ENCODE results near the gene DNAH1.

DNA sequence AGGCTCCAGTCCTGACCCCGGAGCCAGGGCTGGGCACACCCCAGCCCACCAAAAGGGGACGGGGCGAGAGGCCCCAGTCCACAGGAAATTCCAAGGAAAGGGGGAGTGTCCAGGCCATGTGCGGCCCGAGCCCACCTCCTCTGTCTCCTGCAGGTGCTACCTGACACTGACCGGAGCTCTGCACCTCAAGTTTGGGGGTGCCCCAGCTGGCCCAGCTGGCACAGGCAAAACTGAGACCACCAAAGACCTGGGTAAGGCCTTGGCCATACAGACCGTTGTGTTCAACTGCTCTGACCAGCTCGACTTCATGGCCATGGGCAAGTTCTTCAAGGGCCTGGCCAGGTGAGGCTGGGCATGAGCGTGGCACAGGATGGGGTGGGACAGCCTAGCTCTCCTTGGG lies 44.9 kb downstream of the DNAH1 start:
- TF ChIP-seq POLR2A (IDR thresholded peaks at IDR 0.05) (no peak), CTCF (IDR thresholded peaks at IDR 0.05) (no peak), EP300 (IDR thresholded peaks at IDR 0.05) (no peak)
